ENCODE data around the gene CAMSAP1. TPM values are rescaled to one million over a fixed set of nuclear protein-coding genes. Genes with fewer than 3 reads are reported as not detected.

Gene CAMSAP1
- total and polyA plus RNA-seq, 10 of the 15 experiments (the other 5 are each of a cell fraction or from before 2014, with no cell fraction given): 1.4 to 24.7 (median 8.0) TPM

DNA sequence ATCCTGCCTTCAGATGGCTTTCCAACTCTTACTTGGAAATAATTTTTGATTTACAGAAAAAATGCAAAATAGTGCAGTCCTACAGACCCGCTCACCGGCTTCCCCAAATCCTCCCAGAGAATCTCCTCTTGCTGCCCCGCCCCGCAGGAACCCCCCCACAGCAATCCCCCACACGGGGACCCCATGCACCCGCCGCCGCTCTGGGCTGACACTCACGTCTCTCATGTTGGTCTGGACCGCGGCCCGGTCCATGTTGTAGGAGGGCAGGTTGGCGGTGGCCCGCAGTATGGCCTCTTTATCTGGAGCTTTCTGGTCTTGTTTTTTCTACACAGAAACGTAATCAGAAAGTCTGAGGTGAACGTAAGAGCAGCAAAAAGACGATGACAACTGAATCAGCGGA lies 40.2 kb upstream of the CAMSAP1 start:
- POLR2A ChIA-PET: interaction anchor here (1.5 kb wide), 1 partner anchor 13 kb away, joined by 3 read pairs; no protein-coding TSS in a partner anchor
- BruUV-seq (replicated peaks): no TSS peak
- H3K4me3 ChIP-seq: no peak overlapping the region
- CTCF ChIA-PET: no interaction called here
- no peak for DNase-seq (ENCODE audit: low read depth, low spot score)
- no peak overlapping the region for H3K27ac ChIP-seq (ENCODE audit: control insufficient read depth, insufficient read depth)
- 98% methylated on average over 18 of the region's 18 CpGs for WGBS (ENCODE audit: insufficient coverage, insufficient replicate concordance, low lambda C conversion rate, missing lambda C conversion rate)
- no peak for FAIRE-seq
- peaks cover 10 to 26% of the 10 kb centered on the region in 2 experiments; a peak in 3 of 4 replicates for H3K36me3 ChIP-seq (ENCODE audit: control insufficient read depth in 2 of 2, insufficient read depth in 2 of 2, low read length in 1 of 2)
- H3K4me2 ChIP-seq (ENCODE audit: control insufficient read depth, insufficient read depth): no peak overlapping the region
- in situ Hi-C loops (cut with MboI) (no loop called here), intact Hi-C loops (cut with micrococcal nuclease; ENCODE audit: unreplicated experiment) (no loop called here)
- no peak overlapping the region for H3K9ac ChIP-seq (ENCODE audit: control insufficient read depth, insufficient read depth, low read length)
- H3K79me2 ChIP-seq (ENCODE audit: control insufficient read depth, insufficient read depth, low read length): no peaks in the 10 kb centered on the region
- peaks cover 2% of the 10 kb centered on the region; the same call in 1 of the 2 replicates for H4K20me1 ChIP-seq (ENCODE audit: control insufficient read depth, insufficient read depth)
- TF ChIP-seq TCF7 (IDR thresholded peaks at IDR 0.05; ENCODE audit: borderline replicate concordance) (no peak), SMARCA5 (IDR thresholded peaks at IDR 0.05) (no peak), KDM1A (IDR thresholded peaks at IDR 0.05; ENCODE audit: borderline replicate concordance) (no peak), NFYB (IDR thresholded peaks at IDR 0.05; ENCODE audit: insufficient read depth, low read depth, low read length) (no peak), NR2C2 (IDR thresholded peaks at IDR 0.05; ENCODE audit: borderline replicate concordance, control insufficient read depth, insufficient read length, low read depth) (no peak), MYC (IDR thresholded peaks at IDR 0.05; ENCODE audit: insufficient read depth, insufficient read length, insufficient replicate concordance, low read length, severe bottlenecking) (no peak), EED (IDR thresholded peaks at IDR 0.05; ENCODE audit: low read depth) (no peak), MYB (IDR thresholded peaks at IDR 0.05; ENCODE audit: borderline replicate concordance, low read depth, low read length) (no peak), EGR1 (IDR thresholded peaks at IDR 0.05; ENCODE audit: borderline replicate concordance in 1 of 2, low read depth in 2 of 2, low read length in 2 of 2) (no peak), SUPT20H (IDR thresholded peaks at IDR 0.05; ENCODE audit: borderline replicate concordance, control insufficient read depth, low read depth, low read length) (no peak), SIN3A (IDR thresholded peaks at IDR 0.05; ENCODE audit: low read depth, low read length) (no peak), JUNB (IDR thresholded peaks at IDR 0.05) (no peak), NBN (IDR thresholded peaks at IDR 0.05) (no peak)
- TF ChIP-seq, protein P1, sequence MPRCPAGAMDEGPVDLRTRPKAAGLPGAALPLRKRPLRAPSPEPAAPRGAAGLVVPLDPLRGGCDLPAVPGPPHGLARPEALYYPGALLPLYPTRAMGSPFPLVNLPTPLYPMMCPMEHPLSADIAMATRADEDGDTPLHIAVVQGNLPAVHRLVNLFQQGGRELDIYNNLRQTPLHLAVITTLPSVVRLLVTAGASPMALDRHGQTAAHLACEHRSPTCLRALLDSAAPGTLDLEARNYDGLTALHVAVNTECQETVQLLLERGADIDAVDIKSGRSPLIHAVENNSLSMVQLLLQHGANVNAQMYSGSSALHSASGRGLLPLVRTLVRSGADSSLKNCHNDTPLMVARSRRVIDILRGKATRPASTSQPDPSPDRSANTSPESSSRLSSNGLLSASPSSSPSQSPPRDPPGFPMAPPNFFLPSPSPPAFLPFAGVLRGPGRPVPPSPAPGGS (IDR thresholded peaks at IDR 0.05; ENCODE audit: borderline replicate concordance, insufficient read depth, low read depth, low read length, poor library complexity, severe bottlenecking): no peak
- TF ChIP-seq, protein P2, sequence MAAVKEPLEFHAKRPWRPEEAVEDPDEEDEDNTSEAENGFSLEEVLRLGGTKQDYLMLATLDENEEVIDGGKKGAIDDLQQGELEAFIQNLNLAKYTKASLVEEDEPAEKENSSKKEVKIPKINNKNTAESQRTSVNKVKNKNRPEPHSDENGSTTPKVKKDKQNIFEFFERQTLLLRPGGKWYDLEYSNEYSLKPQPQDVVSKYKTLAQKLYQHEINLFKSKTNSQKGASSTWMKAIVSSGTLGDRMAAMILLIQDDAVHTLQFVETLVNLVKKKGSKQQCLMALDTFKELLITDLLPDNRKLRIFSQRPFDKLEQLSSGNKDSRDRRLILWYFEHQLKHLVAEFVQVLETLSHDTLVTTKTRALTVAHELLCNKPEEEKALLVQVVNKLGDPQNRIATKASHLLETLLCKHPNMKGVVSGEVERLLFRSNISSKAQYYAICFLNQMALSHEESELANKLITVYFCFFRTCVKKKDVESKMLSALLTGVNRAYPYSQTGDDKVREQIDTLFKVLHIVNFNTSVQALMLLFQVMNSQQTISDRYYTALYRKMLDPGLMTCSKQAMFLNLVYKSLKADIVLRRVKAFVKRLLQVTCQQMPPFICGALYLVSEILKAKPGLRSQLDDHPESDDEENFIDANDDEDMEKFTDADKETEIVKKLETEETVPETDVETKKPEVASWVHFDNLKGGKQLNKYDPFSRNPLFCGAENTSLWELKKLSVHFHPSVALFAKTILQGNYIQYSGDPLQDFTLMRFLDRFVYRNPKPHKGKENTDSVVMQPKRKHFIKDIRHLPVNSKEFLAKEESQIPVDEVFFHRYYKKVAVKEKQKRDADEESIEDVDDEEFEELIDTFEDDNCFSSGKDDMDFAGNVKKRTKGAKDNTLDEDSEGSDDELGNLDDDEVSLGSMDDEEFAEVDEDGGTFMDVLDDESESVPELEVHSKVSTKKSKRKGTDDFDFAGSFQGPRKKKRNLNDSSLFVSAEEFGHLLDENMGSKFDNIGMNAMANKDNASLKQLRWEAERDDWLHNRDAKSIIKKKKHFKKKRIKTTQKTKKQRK (IDR thresholded peaks at IDR 0.05; ENCODE audit: low read depth, low read length): no peak
- TF ChIP-seq, protein P3, sequence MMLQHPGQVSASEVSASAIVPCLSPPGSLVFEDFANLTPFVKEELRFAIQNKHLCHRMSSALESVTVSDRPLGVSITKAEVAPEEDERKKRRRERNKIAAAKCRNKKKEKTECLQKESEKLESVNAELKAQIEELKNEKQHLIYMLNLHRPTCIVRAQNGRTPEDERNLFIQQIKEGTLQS (IDR thresholded peaks at IDR 0.05; ENCODE audit: borderline replicate concordance, extremely low read depth, low read depth, low read length): no peak
- TF ChIP-seq, protein P4, sequence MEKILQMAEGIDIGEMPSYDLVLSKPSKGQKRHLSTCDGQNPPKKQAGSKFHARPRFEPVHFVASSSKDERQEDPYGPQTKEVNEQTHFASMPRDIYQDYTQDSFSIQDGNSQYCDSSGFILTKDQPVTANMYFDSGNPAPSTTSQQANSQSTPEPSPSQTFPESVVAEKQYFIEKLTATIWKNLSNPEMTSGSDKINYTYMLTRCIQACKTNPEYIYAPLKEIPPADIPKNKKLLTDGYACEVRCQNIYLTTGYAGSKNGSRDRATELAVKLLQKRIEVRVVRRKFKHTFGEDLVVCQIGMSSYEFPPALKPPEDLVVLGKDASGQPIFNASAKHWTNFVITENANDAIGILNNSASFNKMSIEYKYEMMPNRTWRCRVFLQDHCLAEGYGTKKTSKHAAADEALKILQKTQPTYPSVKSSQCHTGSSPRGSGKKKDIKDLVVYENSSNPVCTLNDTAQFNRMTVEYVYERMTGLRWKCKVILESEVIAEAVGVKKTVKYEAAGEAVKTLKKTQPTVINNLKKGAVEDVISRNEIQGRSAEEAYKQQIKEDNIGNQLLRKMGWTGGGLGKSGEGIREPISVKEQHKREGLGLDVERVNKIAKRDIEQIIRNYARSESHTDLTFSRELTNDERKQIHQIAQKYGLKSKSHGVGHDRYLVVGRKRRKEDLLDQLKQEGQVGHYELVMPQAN (conservative IDR thresholded peaks at IDR 0.05): no peak
- RAD21 ChIA-PET (ENCODE audit: unreplicated experiment): no interaction called here
- no peaks in the 10 kb centered on the region for H3K27me3 ChIP-seq (replicated peaks in 1 of 2; ENCODE audit: control insufficient read depth in 2 of 2, insufficient read depth in 2 of 2, low read length in 1 of 2)
- no peak for ATAC-seq
- no peaks in the 10 kb centered on the region for H3K4me1 ChIP-seq (ENCODE audit: control insufficient read depth, insufficient read depth, low read length)
- SMC1A ChIA-PET (ENCODE audit: uncharacterized antibody, unreplicated experiment): no interaction called here
- no peaks in the 10 kb centered on the region for H3K9me3 ChIP-seq (replicated peaks; ENCODE audit: control insufficient read depth, insufficient read depth, low read length)
- H2AFZ ChIP-seq (ENCODE audit: control insufficient read depth, low read depth, low read length): no peak overlapping the region
